Hematopoietic multipotent progenitor cell (in vitro differentiated cells): ENCODE measurements around the gene TRPV4. TPM values are rescaled to one million over a fixed set of nuclear protein-coding genes. Genes with fewer than 3 reads are reported as not detected.
"Not testable (repeated sequence)": the region's sequence is repeated elsewhere in the genome, so short reads cannot be mapped to it uniquely, and the experiment has no call there.

ENCODE experiments used
- DNase-seq, 3 donors: peaks; one replicate each; pipeline ENCODE4 v3.0.0-alpha.2; 2011 to 2015; ENCODE audit warnings: low read depth in 2 of 3, low spot score in 2 of 3
- total RNA-seq: library from RNA; depleted of rRNA; stranded (reverse); fragments of >200 nt; gene quantifications from one replicate; pipeline ENCODE4 v1.2.3, GENCODE V29; 2012

TRPV4 gene
- not detected for total RNA-seq

GRCh38 chr12:109833307-109834189, at the start of gene TRPV4:
Gene TRPV4, minus strand, starts transcription at chr12:109833398. Its CDS starts 18,602 bp downstream, at chr12:109814796.
- DNase-seq = no peak

- DNase-seq = no peak
Observed at GRCh38 chr12:109881752-109882151, 48.6 kb upstream of the TRPV4 start.

GRCh38 chr12:109880938-109881337, 47.7 kb upstream of the TRPV4 start:
- no peak for DNase-seq

- peak; percentile 88 to 93 (median 89) for DNase-seq
Observed at GRCh38 chr12:109880043-109880931, 47.1 kb upstream of the TRPV4 start, which contains the start of gene GLTP. Gene GLTP, minus strand, starts transcription at chr12:109880541. Its CDS starts 167 bp downstream, at chr12:109880374.

- peak in 1 of 3 donors; percentile 20 for DNase-seq
Observed at GRCh38 chr12:109879351-109880042, 46.3 kb upstream of the TRPV4 start.

GRCh38 chr12:109878749-109879148, 45.6 kb upstream of the TRPV4 start:
- DNase-seq = no peak

GRCh38 chr12:109878247-109878625, 45.0 kb upstream of the TRPV4 start:
- DNase-seq = no peak

- no peak for DNase-seq
Observed at GRCh38 chr12:109877504-109878246, 44.5 kb upstream of the TRPV4 start.

GRCh38 chr12:109876406-109876805, 43.2 kb upstream of the TRPV4 start:
- DNase-seq = no peak

- DNase-seq = no peak
Observed at GRCh38 chr12:109875572-109876131, 42.5 kb upstream of the TRPV4 start.

- DNase-seq = no peak
Observed at GRCh38 chr12:109873653-109874052, 40.5 kb upstream of the TRPV4 start.

GRCh38 chr12:109871668-109872314, 38.6 kb upstream of the TRPV4 start:
- DNase-seq = no peak

- no peak for DNase-seq
Observed at GRCh38 chr12:109870648-109871047, 37.5 kb upstream of the TRPV4 start.

GRCh38 chr12:109868182-109869051, 35.2 kb upstream of the TRPV4 start:
- no peak for DNase-seq

- DNase-seq = no peak
Observed at GRCh38 chr12:109864916-109865315, 31.7 kb upstream of the TRPV4 start.

- no peak for DNase-seq
Observed at GRCh38 chr12:109863847-109864712, 30.9 kb upstream of the TRPV4 start.

- DNase-seq = not testable (repeated sequence)
Observed at GRCh38 chr12:109862491-109862890, 29.3 kb upstream of the TRPV4 start.
